ENCODE measurements around the gene ARHGEF16. TPM values are rescaled to one million over a fixed set of nuclear protein-coding genes. Genes with fewer than 3 reads are reported as not detected.

The ARHGEF16 gene
- total and polyA plus RNA-seq, 7 donors: 0.41 to 51.8 (median 2.2) TPM

DNA sequence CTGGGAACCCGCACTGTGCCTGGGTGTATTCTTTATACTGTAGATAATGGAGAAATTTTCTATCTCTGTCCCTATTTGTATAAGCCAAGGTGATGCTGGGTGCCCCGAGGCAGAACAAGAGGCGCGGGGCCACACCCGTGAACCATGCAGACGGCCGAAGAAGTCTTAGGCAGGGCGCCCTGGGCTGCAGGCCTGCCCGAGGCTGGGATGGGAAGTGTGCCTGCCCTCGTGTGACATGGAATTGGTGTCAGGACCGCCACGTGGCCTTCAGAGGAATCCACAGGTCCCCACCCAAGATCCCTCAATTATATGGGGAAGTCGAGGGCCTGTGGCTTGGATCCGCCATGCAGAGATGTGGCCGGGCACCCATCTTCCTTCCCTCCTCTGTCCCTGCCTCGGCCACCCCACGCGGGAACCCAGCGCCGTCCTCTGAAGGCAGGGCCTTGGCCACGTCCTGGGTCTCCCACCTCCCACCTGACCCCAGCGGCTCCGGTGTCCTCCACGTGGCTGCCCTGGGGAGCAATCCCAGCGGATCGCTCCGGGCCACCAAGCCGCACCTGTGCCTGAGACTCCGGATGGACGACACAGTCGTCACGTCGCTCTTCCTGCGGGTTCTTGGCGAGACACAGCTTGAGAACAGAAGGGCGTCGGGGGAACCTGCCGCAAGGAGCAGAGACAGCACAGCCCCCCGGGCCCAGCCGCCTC, 19.9 kb upstream of the ARHGEF16 start:
- Histone ChIP-seq H3K36me3 (no peaks in the 10 kb centered on the region), H3K4me1 (no peaks in the 10 kb centered on the region), H3K4me3 (no peak overlapping the region), H3K9me3 (no peaks in the 10 kb centered on the region), H3K27ac (no peak overlapping the region), H3K27me3 (peaks cover 0 to 69% (median 6%) of the 10 kb centered on the region in 3 donors)
- DNase-seq: no peak
- intact Hi-C loops (cut with DNase I): no loop called here
- WGBS, 2 donors: 89 to 92% methylated on average over 40 of the region's 40 CpGs
- TF ChIP-seq, protein P1, sequence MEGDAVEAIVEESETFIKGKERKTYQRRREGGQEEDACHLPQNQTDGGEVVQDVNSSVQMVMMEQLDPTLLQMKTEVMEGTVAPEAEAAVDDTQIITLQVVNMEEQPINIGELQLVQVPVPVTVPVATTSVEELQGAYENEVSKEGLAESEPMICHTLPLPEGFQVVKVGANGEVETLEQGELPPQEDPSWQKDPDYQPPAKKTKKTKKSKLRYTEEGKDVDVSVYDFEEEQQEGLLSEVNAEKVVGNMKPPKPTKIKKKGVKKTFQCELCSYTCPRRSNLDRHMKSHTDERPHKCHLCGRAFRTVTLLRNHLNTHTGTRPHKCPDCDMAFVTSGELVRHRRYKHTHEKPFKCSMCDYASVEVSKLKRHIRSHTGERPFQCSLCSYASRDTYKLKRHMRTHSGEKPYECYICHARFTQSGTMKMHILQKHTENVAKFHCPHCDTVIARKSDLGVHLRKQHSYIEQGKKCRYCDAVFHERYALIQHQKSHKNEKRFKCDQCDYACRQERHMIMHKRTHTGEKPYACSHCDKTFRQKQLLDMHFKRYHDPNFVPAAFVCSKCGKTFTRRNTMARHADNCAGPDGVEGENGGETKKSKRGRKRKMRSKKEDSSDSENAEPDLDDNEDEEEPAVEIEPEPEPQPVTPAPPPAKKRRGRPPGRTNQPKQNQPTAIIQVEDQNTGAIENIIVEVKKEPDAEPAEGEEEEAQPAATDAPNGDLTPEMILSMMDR (IDR thresholded peaks at IDR 0.05): no peak
- no peak for TF ChIP-seq POLR2A (IDR thresholded peaks at IDR 0.05)
- TF ChIP-seq POLR2AphosphoS5 (IDR thresholded peaks at IDR 0.05): no peak
- TF ChIP-seq EP300 (IDR thresholded peaks at IDR 0.05): no peak

DNA sequence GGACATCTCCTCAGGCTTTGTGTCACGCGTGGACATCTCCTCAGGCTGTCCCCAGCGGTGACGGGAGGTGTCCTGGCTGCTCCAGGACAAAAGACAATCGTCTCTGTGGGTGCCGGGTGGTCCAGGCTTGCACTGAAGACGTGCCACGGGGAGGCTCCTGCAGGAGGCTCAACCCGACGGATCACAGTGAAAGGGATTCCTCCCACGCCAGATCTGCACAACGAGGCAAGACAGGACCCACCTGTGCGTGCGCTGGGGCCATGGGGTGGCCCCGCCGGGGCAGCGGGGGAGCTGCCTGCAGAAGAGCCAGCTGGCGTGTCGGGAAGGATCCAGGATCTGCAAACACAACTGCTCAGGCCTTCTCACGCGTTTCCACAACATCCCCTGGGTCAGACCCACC, 18.8 kb upstream of the ARHGEF16 start:
- H3K27ac ChIP-seq: no peak overlapping the region
- WGBS, 2 donors: 80 to 81% methylated on average over 21 of the region's 21 CpGs
- H3K9me3 ChIP-seq: no peaks in the 10 kb centered on the region
- no peak for TF ChIP-seq POLR2AphosphoS5 (IDR thresholded peaks at IDR 0.05)
- TF ChIP-seq, protein P1 (IDR thresholded peaks at IDR 0.05): no peak
- no peak for TF ChIP-seq POLR2A (IDR thresholded peaks at IDR 0.05)
- TF ChIP-seq EP300 (IDR thresholded peaks at IDR 0.05): no peak
- peaks cover 0 to 76% (median 6%) of the 10 kb centered on the region in 3 donors for H3K27me3 ChIP-seq
- intact Hi-C loops (cut with DNase I): no loop called here
- H3K36me3 ChIP-seq: no peaks in the 10 kb centered on the region
- H3K4me1 ChIP-seq: no peaks in the 10 kb centered on the region
- no peak overlapping the region for H3K4me3 ChIP-seq
- DNase-seq: no peak

DNA sequence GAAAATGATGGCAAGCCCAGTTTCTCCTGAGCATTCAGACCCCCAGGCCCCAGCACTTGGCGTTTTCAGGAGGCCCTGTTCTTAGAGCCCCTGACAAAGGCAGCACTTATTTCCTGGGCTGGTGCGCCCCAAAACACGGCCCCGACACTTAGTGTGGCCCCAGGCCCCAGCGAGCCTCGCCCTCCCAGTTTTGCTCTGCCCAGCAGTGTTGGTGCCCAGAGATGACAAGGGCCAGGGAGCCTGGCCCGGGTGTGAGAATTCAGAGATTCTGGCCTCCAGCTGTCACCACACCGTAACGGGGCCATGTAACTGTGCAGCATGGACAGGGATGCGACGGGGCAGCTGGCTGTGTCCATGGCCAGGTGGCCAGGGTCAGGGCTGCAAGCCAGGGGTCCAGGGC, 18.0 kb upstream of the ARHGEF16 start:
- Histone ChIP-seq H3K36me3 (no peaks in the 10 kb centered on the region), H3K4me3 (no peak overlapping the region), H3K4me1 (no peaks in the 10 kb centered on the region), H3K27ac (no peak overlapping the region), H3K27me3 (peaks cover 0 to 80% (median 0%) of the 10 kb centered on the region in 3 donors), H3K9me3 (no peaks in the 10 kb centered on the region)
- TF ChIP-seq EP300 (IDR thresholded peaks at IDR 0.05) (no peak), POLR2A (IDR thresholded peaks at IDR 0.05) (no peak), POLR2AphosphoS5 (IDR thresholded peaks at IDR 0.05) (no peak)
- TF ChIP-seq, protein P1 (IDR thresholded peaks at IDR 0.05): no peak
- intact Hi-C loops (cut with DNase I): no loop called here
- 91 to 94% methylated on average over 11 of the region's 11 CpGs for WGBS, 2 donors
- no peak for DNase-seq

DNA sequence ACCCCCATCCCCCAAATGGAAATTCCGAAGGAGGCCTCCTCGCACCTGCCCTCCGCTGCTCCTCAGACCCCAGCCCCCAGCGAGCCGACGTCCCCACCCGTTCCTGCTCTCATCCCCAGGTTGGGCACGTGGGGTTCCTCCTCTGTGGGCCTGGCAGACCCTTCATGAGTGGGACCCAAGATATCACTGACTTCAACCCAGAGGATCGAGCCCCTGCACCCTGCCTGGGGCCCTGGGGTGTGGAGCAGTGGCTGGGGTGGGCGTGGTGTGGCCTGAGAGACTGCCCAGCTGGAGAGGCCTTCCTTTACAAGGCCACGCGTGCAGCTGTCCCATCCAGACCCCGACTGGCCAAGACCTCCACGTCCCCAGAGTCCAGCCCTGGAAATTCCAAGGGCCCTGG, 17.6 kb upstream of the ARHGEF16 start:
- no peaks in the 10 kb centered on the region for H3K4me1 ChIP-seq
- H3K9me3 ChIP-seq: no peaks in the 10 kb centered on the region
- H3K4me3 ChIP-seq: no peak overlapping the region
- H3K27ac ChIP-seq: no peak overlapping the region
- peaks cover 0 to 80% (median 0%) of the 10 kb centered on the region in 3 donors for H3K27me3 ChIP-seq
- TF ChIP-seq POLR2AphosphoS5 (IDR thresholded peaks at IDR 0.05) (no peak), POLR2A (IDR thresholded peaks at IDR 0.05) (no peak), EP300 (IDR thresholded peaks at IDR 0.05) (no peak)
- TF ChIP-seq, protein P1 (IDR thresholded peaks at IDR 0.05): no peak
- no peak for DNase-seq
- intact Hi-C loops (cut with DNase I): no loop called here
- 86 to 87% methylated on average over 14 of the region's 14 CpGs for WGBS, 2 donors
- no peaks in the 10 kb centered on the region for H3K36me3 ChIP-seq
